SK-N-SH treated with all-trans-retinoic acid at 6 μM for 48 hours (cell line): ENCODE data around the gene LURAP1L.

ENCODE experiments used
- CSRNP3 ChIP-seq: fragments of 250-450 bp; sonication (Bioruptor Pico); IDR thresholded peaks from 2 replicates; pipeline ENCODE4 v1.5.1; 2021; ENCODE audit warnings: mild to moderate bottlenecking, moderate library complexity
- ISL1 ChIP-seq: fragments of 250-450 bp; sonication (Bioruptor Pico); IDR thresholded peaks from 2 replicates; pipeline ENCODE4 v2.1.2; 2022; ENCODE audit warnings: mild to moderate bottlenecking, moderate library complexity
- ZC3H10 ChIP-seq: fragments of 250-450 bp; sonication (Bioruptor Pico); IDR thresholded peaks from 2 replicates; pipeline ENCODE4 v1.5.1; 2021; ENCODE audit warnings: mild to moderate bottlenecking, moderate library complexity
- ZNF565 ChIP-seq: fragments of 450-650 bp; formaldehyde crosslinking; conservative IDR thresholded peaks from 2 replicates; pipeline ENCODE4 v1.5.0; 2020; ENCODE audit warnings: low read depth, mild to moderate bottlenecking, moderate library complexity

- TF ChIP-seq CSRNP3 (CRISPR knock-in tag) (no peak), ISL1 (no peak), ZNF565 (CRISPR knock-in tag) (no peak), ZC3H10 (no peak)
Observed at GRCh38 chr9:12814877-12815237, 40.0 kb downstream of the LURAP1L start.
